Measurements from ENCODE around the gene ABCB6. TPM values are rescaled to one million over a fixed set of nuclear protein-coding genes. Genes with fewer than 3 reads are reported as not detected.
"Not testable (repeated sequence)": the region's sequence is repeated elsewhere in the genome, so short reads cannot be mapped to it uniquely, and the experiment has no call there.

The ABCB6 gene
- total and polyA plus RNA-seq, 10 of the 15 experiments (the other 5 are each of a cell fraction or from before 2014, with no cell fraction given): 2.3 to 22.1 (median 13.8) TPM

DNA sequence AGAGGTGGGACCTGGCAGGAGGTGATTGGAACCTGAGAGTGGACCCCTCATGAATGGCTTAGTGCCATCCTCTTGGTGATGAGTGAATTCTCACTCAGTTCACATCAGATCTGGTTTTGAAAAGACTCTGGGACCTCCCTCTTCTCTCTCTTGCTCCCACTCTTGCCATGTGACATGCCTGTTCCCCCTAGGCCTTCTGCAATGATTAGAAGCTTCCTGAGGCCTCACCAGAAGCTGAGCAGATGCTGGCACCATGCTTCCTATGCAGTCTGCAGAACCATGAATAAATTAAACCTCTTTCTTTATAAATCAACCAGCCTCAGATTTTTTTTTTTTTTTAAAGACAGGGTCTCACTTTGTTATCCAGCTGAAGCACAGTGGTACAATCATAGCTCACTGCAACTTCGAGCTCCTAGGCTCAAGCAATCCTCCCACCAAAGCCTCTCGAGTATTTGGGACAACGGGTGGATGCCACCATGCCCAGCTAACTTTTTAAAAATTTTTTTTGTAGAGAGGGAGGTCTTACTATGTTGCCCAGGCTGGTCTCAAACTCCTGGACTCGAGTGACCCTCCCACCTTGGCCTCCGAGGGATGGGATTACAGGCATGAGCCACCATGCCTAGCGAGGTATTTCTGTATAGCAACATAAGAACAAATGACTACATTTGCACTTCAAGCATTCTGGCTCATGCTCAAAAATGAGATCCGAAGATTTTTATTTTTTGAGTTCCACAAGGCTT, 14.2 kb downstream of the ABCB6 start:
- H3K27me3 ChIP-seq (replicated peaks in 1 of 2; ENCODE audit: control insufficient read depth in 2 of 2, insufficient read depth in 2 of 2, low read length in 1 of 2): no peaks in the 10 kb centered on the region
- TF ChIP-seq NR2C2 (IDR thresholded peaks at IDR 0.05; ENCODE audit: borderline replicate concordance, control insufficient read depth, insufficient read length, low read depth): no peak
- TF ChIP-seq, protein P1, sequence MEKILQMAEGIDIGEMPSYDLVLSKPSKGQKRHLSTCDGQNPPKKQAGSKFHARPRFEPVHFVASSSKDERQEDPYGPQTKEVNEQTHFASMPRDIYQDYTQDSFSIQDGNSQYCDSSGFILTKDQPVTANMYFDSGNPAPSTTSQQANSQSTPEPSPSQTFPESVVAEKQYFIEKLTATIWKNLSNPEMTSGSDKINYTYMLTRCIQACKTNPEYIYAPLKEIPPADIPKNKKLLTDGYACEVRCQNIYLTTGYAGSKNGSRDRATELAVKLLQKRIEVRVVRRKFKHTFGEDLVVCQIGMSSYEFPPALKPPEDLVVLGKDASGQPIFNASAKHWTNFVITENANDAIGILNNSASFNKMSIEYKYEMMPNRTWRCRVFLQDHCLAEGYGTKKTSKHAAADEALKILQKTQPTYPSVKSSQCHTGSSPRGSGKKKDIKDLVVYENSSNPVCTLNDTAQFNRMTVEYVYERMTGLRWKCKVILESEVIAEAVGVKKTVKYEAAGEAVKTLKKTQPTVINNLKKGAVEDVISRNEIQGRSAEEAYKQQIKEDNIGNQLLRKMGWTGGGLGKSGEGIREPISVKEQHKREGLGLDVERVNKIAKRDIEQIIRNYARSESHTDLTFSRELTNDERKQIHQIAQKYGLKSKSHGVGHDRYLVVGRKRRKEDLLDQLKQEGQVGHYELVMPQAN (conservative IDR thresholded peaks at IDR 0.05): no peak
- TF ChIP-seq ZNF217 (IDR thresholded peaks at IDR 0.05): no peak
- TF ChIP-seq JUND (IDR thresholded peaks at IDR 0.05; ENCODE audit: low read depth, low read length): no peak
- TF ChIP-seq EP300 (IDR thresholded peaks at IDR 0.05; ENCODE audit: borderline replicate concordance in 1 of 2, control insufficient read depth in 1 of 2, low read depth in 2 of 2, low read length in 2 of 2): no peak
- TF ChIP-seq ETV6 (conservative IDR thresholded peaks at IDR 0.05 in 1 of 2, IDR thresholded peaks at IDR 0.05 in 1 of 2; ENCODE audit: borderline replicate concordance in 1 of 2, low read depth in 1 of 2): no peak
- TF ChIP-seq CHD1 (IDR thresholded peaks at IDR 0.05; ENCODE audit: low read depth, low read length): no peak
- no peak for TF ChIP-seq HCFC1 (IDR thresholded peaks at IDR 0.05; ENCODE audit: low read length)
- in situ Hi-C loops (cut with MboI): loop anchor here (5.0 kb wide), 1 partner anchor 32 kb away; the partner anchor contains the start of gene SLC23A3
- no peak for DNase-seq (ENCODE audit: low read depth, low spot score)
- FAIRE-seq: no peak
- intact Hi-C loops (cut with micrococcal nuclease; ENCODE audit: unreplicated experiment): loop anchor here (5.0 kb wide), 1 partner anchor 73 kb away; the partner anchor contains the start of gene DNAJB2
- H3K79me2 ChIP-seq (ENCODE audit: control insufficient read depth, insufficient read depth, low read length): no peaks in the 10 kb centered on the region; the same call in 1 of the 2 replicates
- H4K20me1 ChIP-seq (ENCODE audit: control insufficient read depth, insufficient read depth): no peaks in the 10 kb centered on the region
- no peak overlapping the region for H2AFZ ChIP-seq (ENCODE audit: control insufficient read depth, low read depth, low read length)
- H3K4me3 ChIP-seq: no peak overlapping the region
- no peak overlapping the region for H3K27ac ChIP-seq (ENCODE audit: control insufficient read depth, insufficient read depth)
- H3K9me3 ChIP-seq (replicated peaks; ENCODE audit: control insufficient read depth, insufficient read depth, low read length): no peaks in the 10 kb centered on the region
- POLR2A ChIA-PET: interaction anchor here (0.6 to 1.4 kb wide), 4 partner anchors 28 to 649 kb away, joined by 3 to 8 read pairs (median 5); partner anchors contain the start of gene CNPPD1
- RAD21 ChIA-PET (ENCODE audit: unreplicated experiment): no interaction called here
- no peak overlapping the region for H3K9ac ChIP-seq (ENCODE audit: control insufficient read depth, insufficient read depth, low read length)
- CTCF ChIA-PET: interaction anchor here (0.6 to 0.8 kb wide), 3 partner anchors 28 to 297 kb away, joined by 3 to 4 read pairs (median 3); partner anchors contain the start of genes CNPPD1 and DNPEP
- ATAC-seq: no peak
- BruUV-seq (replicated peaks): no TSS peak
- H3K4me1 ChIP-seq (ENCODE audit: control insufficient read depth, insufficient read depth, low read length): peaks cover 8% of the 10 kb centered on the region
- H3K4me2 ChIP-seq (ENCODE audit: control insufficient read depth, insufficient read depth): no peak overlapping the region
- H3K36me3 ChIP-seq (ENCODE audit: control insufficient read depth in 2 of 2, insufficient read depth in 2 of 2, low read length in 1 of 2): no peaks in the 10 kb centered on the region; a peak in 1 of 4 replicates
- WGBS (ENCODE audit: insufficient coverage, insufficient replicate concordance, low lambda C conversion rate, missing lambda C conversion rate): 82% methylated on average over 7 of the region's 7 CpGs
- SMC1A ChIA-PET (ENCODE audit: uncharacterized antibody, unreplicated experiment): no interaction called here

DNA sequence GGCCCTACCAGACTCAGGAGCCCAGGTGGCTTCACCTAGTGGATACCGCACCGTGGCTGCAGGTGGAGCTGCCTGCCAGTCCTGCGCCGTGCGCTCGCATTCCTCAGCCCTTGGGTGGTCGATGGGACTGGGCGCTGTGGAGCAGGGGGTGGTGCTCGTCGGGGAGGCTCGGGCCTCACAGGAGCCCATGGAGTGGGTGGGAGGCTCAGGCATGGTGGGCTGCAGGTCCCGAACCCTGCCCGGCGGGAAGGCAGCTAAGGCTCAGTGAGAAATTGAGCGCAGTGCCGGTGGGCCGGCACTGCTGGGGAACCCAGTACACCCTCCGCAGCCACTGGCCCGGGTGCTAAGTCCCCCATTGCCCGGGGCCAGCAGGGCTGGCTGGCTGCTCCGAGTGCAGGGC, 17.4 kb downstream of the ABCB6 start:
- intact Hi-C loops (cut with micrococcal nuclease; ENCODE audit: unreplicated experiment); H4K20me1 ChIP-seq (ENCODE audit: control insufficient read depth, insufficient read depth); DNase-seq (ENCODE audit: low read depth, low spot score); ATAC-seq; BruUV-seq (replicated peaks); H3K4me2 ChIP-seq (ENCODE audit: control insufficient read depth, insufficient read depth); H2AFZ ChIP-seq (ENCODE audit: control insufficient read depth, low read depth, low read length); H3K79me2 ChIP-seq (ENCODE audit: control insufficient read depth, insufficient read depth, low read length); H3K27ac ChIP-seq (ENCODE audit: control insufficient read depth, insufficient read depth); H3K36me3 ChIP-seq (ENCODE audit: control insufficient read depth in 2 of 2, insufficient read depth in 2 of 2, low read length in 1 of 2); in situ Hi-C loops (cut with MboI); H3K9me3 ChIP-seq (replicated peaks; ENCODE audit: control insufficient read depth, insufficient read depth, low read length); H3K4me1 ChIP-seq (ENCODE audit: control insufficient read depth, insufficient read depth, low read length); FAIRE-seq; H3K9ac ChIP-seq (ENCODE audit: control insufficient read depth, insufficient read depth, low read length); SMC1A ChIA-PET (ENCODE audit: uncharacterized antibody, unreplicated experiment); RAD21 ChIA-PET (ENCODE audit: unreplicated experiment); H3K4me3 ChIP-seq; H3K27me3 ChIP-seq (replicated peaks in 1 of 2; ENCODE audit: control insufficient read depth in 2 of 2, insufficient read depth in 2 of 2, low read length in 1 of 2): not testable (repeated sequence)
- ChIA-PET POLR2A (interaction anchor here (1.1 to 1.4 kb wide), 2 partner anchors 9 to 22 kb away, joined by 3 read pairs; no protein-coding TSS in a partner anchor), CTCF (interaction anchor here (1.3 to 2.8 kb wide), 2 partner anchors 10 to 30 kb away, joined by 3 to 7 read pairs; no protein-coding TSS in a partner anchor)
- WGBS (ENCODE audit: insufficient coverage, insufficient replicate concordance, low lambda C conversion rate, missing lambda C conversion rate): 73% methylated on average over 21 of the region's 21 CpGs

Measured in GM12878 (cell line).